Esophagus squamous epithelium (tissue), 4 donors: ENCODE measurements around the gene PDZRN4.

ENCODE experiments used
- CTCF ChIP-seq, 6 experiments: fragments of 450-650 bp in 4 of 6; fragments of 200-600 bp in 2 of 6; sonication (generic) in 2 of 6; IDR thresholded peaks; one replicate each; pipeline ENCODE4 v1.5.1; 2016 to 2019; ENCODE audit warnings: antibody characterized with exemption in 6 of 6, mild to moderate bottlenecking in 4 of 6, moderate library complexity in 4 of 6
- POLR2A ChIP-seq, 4 donors: fragments of 450-650 bp; IDR thresholded peaks; one replicate each; pipeline ENCODE4 v1.6.1; 2017; ENCODE audit warnings: antibody characterized with exemption in 4 of 4, mild to moderate bottlenecking in 4 of 4, moderate library complexity in 3 of 4

GRCh38 chr12:41339784-41340183 lies 151.7 kb downstream of the PDZRN4 start:
- TF ChIP-seq CTCF (IDR thresholded peaks at IDR 0.05) (no peak), POLR2A (IDR thresholded peaks at IDR 0.05) (no peak)
